ENCODE results near the gene GYG2. TPM values are rescaled to one million over a fixed set of nuclear protein-coding genes. Genes with fewer than 3 reads are reported as not detected.

The GYG2 gene
- total RNA-seq, 4 donors from 2014 or later, result 3.2 to 9.6 (median 5.3) TPM

DNA sequence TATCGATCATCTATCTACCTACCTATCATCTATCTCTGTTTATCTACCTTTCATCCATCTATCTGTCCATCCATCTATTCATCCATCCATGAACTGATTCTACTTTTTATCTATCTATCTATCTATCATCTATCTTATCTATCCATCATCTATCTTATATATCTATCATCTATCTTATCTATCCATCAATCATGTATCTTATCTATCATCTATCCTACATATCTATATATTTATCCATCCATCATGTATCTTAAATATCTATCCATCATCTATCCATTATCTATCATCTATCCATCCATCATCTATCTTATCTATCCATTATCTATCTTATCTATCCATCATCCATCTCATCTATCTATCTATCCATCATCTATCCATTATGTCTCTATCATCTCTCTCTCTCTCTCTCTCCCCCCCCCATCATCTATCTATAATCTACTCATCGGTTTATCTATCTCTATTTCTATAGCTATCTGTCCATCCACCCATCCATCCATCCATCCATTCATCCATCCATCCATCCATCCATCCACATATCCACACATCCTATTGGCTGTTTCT lies 79.5 kb downstream of the GYG2 start:
- peaks cover 9% of the 10 kb centered on the region for H3K36me3 ChIP-seq
- TF ChIP-seq, protein P1, sequence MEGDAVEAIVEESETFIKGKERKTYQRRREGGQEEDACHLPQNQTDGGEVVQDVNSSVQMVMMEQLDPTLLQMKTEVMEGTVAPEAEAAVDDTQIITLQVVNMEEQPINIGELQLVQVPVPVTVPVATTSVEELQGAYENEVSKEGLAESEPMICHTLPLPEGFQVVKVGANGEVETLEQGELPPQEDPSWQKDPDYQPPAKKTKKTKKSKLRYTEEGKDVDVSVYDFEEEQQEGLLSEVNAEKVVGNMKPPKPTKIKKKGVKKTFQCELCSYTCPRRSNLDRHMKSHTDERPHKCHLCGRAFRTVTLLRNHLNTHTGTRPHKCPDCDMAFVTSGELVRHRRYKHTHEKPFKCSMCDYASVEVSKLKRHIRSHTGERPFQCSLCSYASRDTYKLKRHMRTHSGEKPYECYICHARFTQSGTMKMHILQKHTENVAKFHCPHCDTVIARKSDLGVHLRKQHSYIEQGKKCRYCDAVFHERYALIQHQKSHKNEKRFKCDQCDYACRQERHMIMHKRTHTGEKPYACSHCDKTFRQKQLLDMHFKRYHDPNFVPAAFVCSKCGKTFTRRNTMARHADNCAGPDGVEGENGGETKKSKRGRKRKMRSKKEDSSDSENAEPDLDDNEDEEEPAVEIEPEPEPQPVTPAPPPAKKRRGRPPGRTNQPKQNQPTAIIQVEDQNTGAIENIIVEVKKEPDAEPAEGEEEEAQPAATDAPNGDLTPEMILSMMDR (IDR thresholded peaks at IDR 0.05), result no peak
- TF ChIP-seq EP300 (IDR thresholded peaks at IDR 0.05) (no peak), POLR2AphosphoS5 (IDR thresholded peaks at IDR 0.05) (no peak), POLR2A (IDR thresholded peaks at IDR 0.05) (no peak)
- DNase-seq (ENCODE audit: low spot score in 2 of 2), result no peak

DNA sequence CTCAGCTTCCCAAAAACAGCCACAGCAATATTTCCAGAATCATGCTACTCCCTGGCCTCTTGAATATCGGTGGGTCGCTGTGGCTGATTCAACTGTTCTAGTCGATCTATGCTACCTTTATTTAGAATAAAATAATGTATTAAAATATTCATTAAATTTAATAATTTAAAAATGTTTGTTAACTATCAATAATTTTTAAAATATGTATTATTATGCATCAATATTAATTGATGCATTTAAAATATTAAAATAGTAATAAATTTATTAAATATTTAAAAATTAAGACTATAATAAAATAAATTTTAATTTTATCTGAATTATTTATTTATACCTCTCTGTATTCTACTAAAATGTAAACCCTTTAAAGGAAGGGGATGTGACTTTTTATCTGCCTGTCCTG lies 81.4 kb downstream of the GYG2 start:
- DNase-seq (ENCODE audit: low spot score in 2 of 2), result no peak
- Histone ChIP-seq H3K9me3 (no peaks in the 10 kb centered on the region), H3K27me3 (no peaks in the 10 kb centered on the region), H3K4me3 (no peak overlapping the region), H3K4me1 (no peaks in the 10 kb centered on the region), H3K27ac (no peak overlapping the region), H3K36me3 (peaks cover 10% of the 10 kb centered on the region)
- WGBS, result 94% methylated on average over 3 of the region's 3 CpGs
- TF ChIP-seq POLR2A (IDR thresholded peaks at IDR 0.05), result no peak
- no peak for TF ChIP-seq POLR2AphosphoS5 (IDR thresholded peaks at IDR 0.05)
- no peak for TF ChIP-seq EP300 (IDR thresholded peaks at IDR 0.05)
- TF ChIP-seq, protein P1 (IDR thresholded peaks at IDR 0.05), result no peak

More for the DNA sequence above, 79.5 kb downstream of the GYG2 start:
- Histone ChIP-seq H3K27ac (no peak overlapping the region), H3K4me3 (no peak overlapping the region), H3K9me3 (no peaks in the 10 kb centered on the region), H3K4me1 (no peaks in the 10 kb centered on the region), H3K27me3 (no peaks in the 10 kb centered on the region)
- 70% methylated on average over 2 of the region's 2 CpGs for WGBS

DNA sequence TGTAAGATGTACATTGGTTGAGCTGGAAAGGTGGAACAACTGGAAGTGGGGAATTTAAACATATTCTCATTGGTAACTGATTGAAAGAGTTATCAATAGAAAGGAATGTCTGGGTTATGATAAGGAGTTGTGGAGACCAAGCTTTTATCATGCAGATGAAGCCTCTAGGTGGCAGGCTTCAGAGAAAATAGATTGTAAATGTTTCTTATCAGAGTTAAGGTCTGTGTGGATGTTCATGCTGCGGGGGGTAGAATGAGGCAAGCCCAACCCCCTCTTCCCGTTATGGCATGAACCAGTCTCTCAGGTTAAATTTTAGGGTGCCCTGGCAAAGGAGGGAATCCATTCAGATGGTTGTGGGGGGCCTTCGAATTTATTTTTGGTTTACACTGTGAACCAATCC lies 84.4 kb downstream of the GYG2 start:
- H3K4me3 ChIP-seq, result no peak overlapping the region
- DNase-seq (ENCODE audit: low spot score in 2 of 2), result no peak
- no peak overlapping the region for H3K27ac ChIP-seq
- no peaks in the 10 kb centered on the region for H3K27me3 ChIP-seq
- H3K9me3 ChIP-seq, result no peaks in the 10 kb centered on the region
- 79% methylated on average over 3 of the region's 3 CpGs for WGBS
- H3K36me3 ChIP-seq, result peaks cover 12% of the 10 kb centered on the region
- H3K4me1 ChIP-seq, result no peaks in the 10 kb centered on the region
- TF ChIP-seq, protein P1 (IDR thresholded peaks at IDR 0.05), result no peak
- no peak for TF ChIP-seq EP300 (IDR thresholded peaks at IDR 0.05)
- no peak for TF ChIP-seq POLR2A (IDR thresholded peaks at IDR 0.05)
- no peak for TF ChIP-seq POLR2AphosphoS5 (IDR thresholded peaks at IDR 0.05)

DNA sequence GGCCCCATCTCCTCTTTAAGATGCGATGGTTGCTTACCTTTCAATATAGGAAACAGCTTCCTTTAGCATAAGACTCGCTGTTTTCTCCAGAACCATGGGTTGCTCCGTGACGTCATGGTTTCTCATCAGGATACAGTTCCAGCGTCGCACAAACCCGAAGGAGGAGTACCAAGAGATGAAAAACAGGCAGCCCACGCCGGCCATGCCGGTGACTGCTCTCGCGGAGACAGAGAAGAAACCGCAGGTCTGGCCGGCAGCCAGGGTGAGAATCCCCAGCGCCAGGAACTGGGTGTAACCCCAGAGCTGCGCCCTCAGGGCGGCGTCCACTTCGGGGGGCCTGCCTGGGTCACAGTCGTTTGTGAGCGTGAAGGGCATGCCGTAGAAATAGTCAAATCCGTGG lies 89.0 kb downstream of the GYG2 start:
- WGBS, result 96% methylated on average over 23 of the region's 23 CpGs
- Histone ChIP-seq H3K27me3 (no peaks in the 10 kb centered on the region), H3K9me3 (no peaks in the 10 kb centered on the region), H3K27ac (no peak overlapping the region), H3K4me3 (no peak overlapping the region), H3K4me1 (no peaks in the 10 kb centered on the region), H3K36me3 (peaks cover 25% of the 10 kb centered on the region)
- no peak for DNase-seq (ENCODE audit: low spot score in 2 of 2)
- TF ChIP-seq, protein P1 (IDR thresholded peaks at IDR 0.05), result no peak
- TF ChIP-seq POLR2A (IDR thresholded peaks at IDR 0.05) (no peak), EP300 (IDR thresholded peaks at IDR 0.05) (no peak), POLR2AphosphoS5 (IDR thresholded peaks at IDR 0.05) (no peak)

DNA sequence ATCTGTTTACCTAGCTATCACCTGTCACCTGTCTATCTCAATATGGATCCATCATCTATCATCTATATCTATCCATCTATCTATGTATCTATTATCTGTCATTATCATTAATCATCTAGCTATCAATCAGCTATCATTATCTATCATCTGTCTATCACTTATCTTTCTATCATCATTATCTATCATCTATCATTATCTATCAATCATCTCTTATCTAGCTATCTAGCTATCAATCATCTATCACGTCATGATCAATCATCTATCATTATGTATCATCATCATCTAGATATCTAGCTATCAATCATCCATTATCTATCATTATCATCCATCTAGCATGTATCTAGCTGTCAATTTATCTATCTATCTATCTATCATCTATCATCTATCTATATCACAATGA lies 92.5 kb downstream of the GYG2 start:
- peaks cover 23% of the 10 kb centered on the region for H3K36me3 ChIP-seq
- TF ChIP-seq POLR2AphosphoS5 (IDR thresholded peaks at IDR 0.05), result no peak

DNA sequence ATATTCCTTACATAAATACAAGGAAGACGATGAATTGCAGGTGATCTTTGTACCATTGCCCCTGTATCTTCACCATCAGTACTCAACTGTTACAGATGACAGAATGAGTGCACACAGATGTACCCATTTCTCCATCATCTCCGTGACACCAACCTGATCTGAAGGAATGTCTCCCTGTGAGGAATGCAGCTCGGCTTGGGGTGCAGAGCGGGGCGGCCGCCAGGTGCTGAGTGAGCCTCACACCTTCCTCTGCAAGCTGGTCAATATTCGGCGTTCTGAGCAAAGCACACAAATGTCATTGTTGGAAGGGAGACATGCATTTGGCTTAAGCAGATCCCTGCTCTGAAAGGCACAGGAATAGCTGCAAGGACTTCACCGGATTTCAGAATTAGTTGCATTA lies 93.0 kb downstream of the GYG2 start:
- peaks cover 23% of the 10 kb centered on the region for H3K36me3 ChIP-seq
- no peak for TF ChIP-seq EP300 (IDR thresholded peaks at IDR 0.05)
- 96% methylated on average over 9 of the region's 9 CpGs for WGBS

More for the DNA sequence above, 92.5 kb downstream of the GYG2 start:
- no peaks in the 10 kb centered on the region for H3K9me3 ChIP-seq
- no peak for DNase-seq (ENCODE audit: low spot score in 2 of 2)
- no peak overlapping the region for H3K27ac ChIP-seq
- no peak overlapping the region for H3K4me3 ChIP-seq
- no peaks in the 10 kb centered on the region for H3K4me1 ChIP-seq
- 87% methylated on average over 1 of the region's 1 CpG for WGBS
- no peaks in the 10 kb centered on the region for H3K27me3 ChIP-seq

More for the DNA sequence above, 93.0 kb downstream of the GYG2 start:
- H3K27ac ChIP-seq, result no peak overlapping the region
- H3K4me3 ChIP-seq, result no peak overlapping the region
- H3K27me3 ChIP-seq, result no peaks in the 10 kb centered on the region
- no peak for DNase-seq (ENCODE audit: low spot score in 2 of 2)
- H3K4me1 ChIP-seq, result no peaks in the 10 kb centered on the region
- H3K9me3 ChIP-seq, result no peaks in the 10 kb centered on the region
